ENCODE data around the gene WTIP. TPM values are rescaled to one million over a fixed set of nuclear protein-coding genes. Genes with fewer than 3 reads are reported as not detected.

The WTIP gene
- total and polyA plus RNA-seq, 2 of the 13 experiments (the other 11 are each of a cell fraction or from before 2014, with no cell fraction given), result 15.0 to 18.1 TPM

DNA sequence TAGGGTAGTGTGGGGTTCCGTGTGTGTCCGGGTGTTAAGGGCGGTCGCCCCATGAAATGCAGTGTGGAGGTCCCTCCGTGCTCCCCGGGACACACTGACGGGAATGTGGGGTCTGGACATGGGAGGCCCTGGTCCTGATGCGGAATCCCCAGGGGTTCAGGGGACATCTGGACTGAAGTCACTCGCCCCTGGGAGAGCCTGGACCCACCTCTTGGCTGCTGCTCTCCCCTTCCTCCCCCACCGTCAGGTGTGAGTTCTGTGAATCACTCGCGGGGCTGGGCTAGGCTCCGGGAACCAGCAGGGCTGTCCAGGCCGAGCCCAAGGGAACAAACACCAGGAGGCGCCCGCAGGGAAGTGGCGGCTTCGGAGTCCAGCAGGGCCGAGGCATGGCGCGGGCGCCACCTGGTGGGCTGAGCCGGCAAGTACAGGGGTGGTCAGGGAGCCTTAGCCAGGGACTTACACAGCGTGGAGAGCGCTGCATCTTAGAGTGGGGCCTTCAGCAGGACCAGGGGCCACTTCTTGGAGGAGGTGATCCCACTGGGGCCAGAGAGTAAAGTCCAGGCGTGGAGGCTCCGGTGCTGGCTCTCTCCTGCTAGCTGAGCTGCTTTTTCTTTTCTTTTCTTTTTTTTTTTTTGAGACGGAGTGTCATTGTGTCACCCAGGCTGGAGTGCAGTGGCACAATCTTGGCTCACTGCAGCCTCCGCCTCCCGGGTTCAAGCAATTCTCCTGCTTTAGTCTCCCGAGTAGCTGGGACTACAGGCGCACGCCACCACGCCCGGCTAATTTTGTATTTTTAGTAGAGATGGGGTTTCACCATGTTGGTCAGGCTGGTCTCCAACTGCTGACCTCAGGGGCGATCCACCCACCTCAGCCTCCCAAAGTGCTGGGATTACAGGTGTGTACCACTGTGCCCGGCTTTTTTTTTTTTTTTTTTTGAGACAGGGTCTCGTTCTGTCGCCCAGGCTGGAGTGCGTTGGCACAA lies 20.1 kb downstream of the WTIP start (continued):
- TF ChIP-seq ARID3A (IDR thresholded peaks at IDR 0.05; ENCODE audit: low read depth, low read length) (no peak), ZBTB3 (CRISPR knock-in tag; IDR thresholded peaks at IDR 0.05; ENCODE audit: borderline replicate concordance, low read depth) (no peak), NFKB2 (CRISPR knock-in tag; IDR thresholded peaks at IDR 0.05; ENCODE audit: borderline replicate concordance) (peak; percentile 75; the same call in 1 of the 2 replicates), KLF12 (CRISPR knock-in tag; IDR thresholded peaks at IDR 0.05; ENCODE audit: borderline replicate concordance) (no peak), BATF2 (CRISPR knock-in tag; IDR thresholded peaks at IDR 0.05) (no peak), YEATS2 (CRISPR knock-in tag; IDR thresholded peaks at IDR 0.05; ENCODE audit: borderline replicate concordance) (peak; percentile 24; the same call in 1 of the 2 replicates), EED (CRISPR knock-in tag; IDR thresholded peaks at IDR 0.05) (no peak), SP2 (CRISPR knock-in tag; IDR thresholded peaks at IDR 0.05) (no peak), ZNF251 (CRISPR knock-in tag; IDR thresholded peaks at IDR 0.05) (no peak), SIX4 (CRISPR knock-in tag; IDR thresholded peaks at IDR 0.05) (no peak), ASH2L (IDR thresholded peaks at IDR 0.05; ENCODE audit: insufficient read length, low read depth, low read length) (no peak), ZBTB1 (CRISPR knock-in tag; IDR thresholded peaks at IDR 0.05; ENCODE audit: borderline replicate concordance) (no peak), ZNF790 (CRISPR knock-in tag; IDR thresholded peaks at IDR 0.05; ENCODE audit: borderline replicate concordance) (no peak), NCOR1 (IDR thresholded peaks at IDR 0.05; ENCODE audit: borderline replicate concordance, low read length) (no peak), ZSCAN22 (CRISPR knock-in tag; IDR thresholded peaks at IDR 0.05) (no peak), NFE2L1 (CRISPR knock-in tag; IDR thresholded peaks at IDR 0.05; ENCODE audit: borderline replicate concordance) (no peak), U2AF2 (IDR thresholded peaks at IDR 0.05; ENCODE audit: low read depth, low read length) (no peak), ZFY (CRISPR knock-in tag; IDR thresholded peaks at IDR 0.05) (peak; percentile 39), SKIL (CRISPR knock-in tag; IDR thresholded peaks at IDR 0.05; ENCODE audit: borderline replicate concordance) (no peak), SNAPC2 (CRISPR knock-in tag; IDR thresholded peaks at IDR 0.05) (no peak), ZNF550 (CRISPR knock-in tag; IDR thresholded peaks at IDR 0.05; ENCODE audit: borderline replicate concordance) (no peak), ZNF781 (CRISPR knock-in tag; IDR thresholded peaks at IDR 0.05; ENCODE audit: borderline replicate concordance, not compliant biosample characterization) (no peak), NR2F2 (IDR thresholded peaks at IDR 0.05; ENCODE audit: borderline replicate concordance, low read depth) (no peak)
- TF ChIP-seq, protein P1, sequence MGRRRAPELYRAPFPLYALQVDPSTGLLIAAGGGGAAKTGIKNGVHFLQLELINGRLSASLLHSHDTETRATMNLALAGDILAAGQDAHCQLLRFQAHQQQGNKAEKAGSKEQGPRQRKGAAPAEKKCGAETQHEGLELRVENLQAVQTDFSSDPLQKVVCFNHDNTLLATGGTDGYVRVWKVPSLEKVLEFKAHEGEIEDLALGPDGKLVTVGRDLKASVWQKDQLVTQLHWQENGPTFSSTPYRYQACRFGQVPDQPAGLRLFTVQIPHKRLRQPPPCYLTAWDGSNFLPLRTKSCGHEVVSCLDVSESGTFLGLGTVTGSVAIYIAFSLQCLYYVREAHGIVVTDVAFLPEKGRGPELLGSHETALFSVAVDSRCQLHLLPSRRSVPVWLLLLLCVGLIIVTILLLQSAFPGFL (CRISPR knock-in tag; IDR thresholded peaks at IDR 0.05), result no peak
